ENCODE data around the gene CTU2. TPM values are rescaled to one million over a fixed set of nuclear protein-coding genes. Genes with fewer than 3 reads are reported as not detected.

Gene CTU2
- polyA plus RNA-seq, 1 of the 3 experiments (the other 2 are of a cell fraction) = 16.2 TPM

DNA sequence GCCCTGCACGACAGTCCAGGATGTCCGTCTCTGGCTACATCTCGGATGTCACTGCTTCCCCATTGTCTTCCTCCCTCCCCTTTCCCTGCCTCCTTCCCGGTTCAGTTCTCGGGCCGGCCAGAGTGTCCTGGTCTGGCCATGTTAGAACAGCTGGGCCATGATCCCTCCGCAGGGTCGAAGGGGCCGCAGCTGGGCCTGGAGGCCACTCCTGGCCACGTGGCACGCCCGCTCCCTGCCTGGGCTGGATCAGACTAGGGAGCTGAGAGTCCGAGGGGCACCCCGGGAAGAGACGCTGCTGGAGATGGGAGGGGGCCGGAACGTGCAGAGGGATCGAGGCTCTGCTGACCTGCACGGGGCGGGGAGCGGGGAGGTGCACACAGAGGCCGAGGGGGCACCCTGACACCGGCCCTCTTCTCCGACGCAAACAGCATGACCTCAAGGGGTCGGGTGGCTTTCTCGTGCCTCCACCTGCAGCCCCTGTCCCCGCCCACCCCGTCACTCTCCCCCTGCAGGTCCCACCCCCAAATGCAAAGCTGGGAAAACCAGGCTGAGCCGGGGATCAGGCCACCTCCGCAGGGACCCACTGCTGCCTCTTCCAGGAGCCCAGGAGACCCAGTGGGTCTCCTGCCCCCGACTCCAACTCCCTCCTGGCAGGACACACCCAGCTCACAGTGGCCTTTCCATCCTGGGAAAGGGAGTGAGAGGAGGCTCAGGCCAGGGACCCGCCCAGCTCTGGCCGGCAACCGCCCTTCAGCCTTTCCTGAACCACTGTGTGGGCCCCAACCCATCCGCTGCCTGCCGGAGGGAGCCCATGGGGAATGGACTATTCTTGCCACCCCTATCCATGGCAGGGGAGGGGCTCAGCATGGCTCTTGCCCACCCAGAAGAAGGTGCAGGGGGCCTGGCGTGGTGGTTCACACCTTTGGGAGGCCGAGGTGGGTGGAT is 38.5 kb downstream of the CTU2 start:
- ChIA-PET CTCF (interaction anchor here (1.0 to 30.9 kb wide), 6 partner anchors 4 to 423 kb away, joined by 3 to 540 read pairs (median 25); partner anchors contain the start of gene PIEZO1), POLR2A (interaction anchor here (1.2 kb wide), 1 partner anchor 55 kb away, joined by 3 read pairs; no protein-coding TSS in a partner anchor)
- no peak overlapping the region for H2AFZ ChIP-seq (ENCODE audit: low read depth)
- no peaks in the 10 kb centered on the region for H3K9me3 ChIP-seq
- 91% methylated on average over 28 of the region's 39 CpGs for WGBS (ENCODE audit: low lambda C conversion rate)
- peaks cover 0 to 3% of the 10 kb centered on the region in 2 experiments; a peak in 1 of 4 replicates for H3K4me1 ChIP-seq (ENCODE audit: control insufficient read depth in 1 of 2, insufficient read depth in 2 of 2, low read depth in 1 of 2, low read length in 1 of 2)
- H3K9ac ChIP-seq = no peak overlapping the region
- H3K9me2 ChIP-seq = no peaks in the 10 kb centered on the region
- H3K27ac ChIP-seq (ENCODE audit: low read depth in 2 of 2, low read length in 1 of 2) = no peak overlapping the region
- DNase-seq = no peak
- H3K79me2 ChIP-seq (ENCODE audit: insufficient read depth) = peaks cover 51% of the 10 kb centered on the region
- peaks cover 4% of the 10 kb centered on the region for H3F3A ChIP-seq (replicated peaks; ENCODE audit: insufficient read depth)
- TF ChIP-seq POLR2AphosphoS5 (IDR thresholded peaks at IDR 0.05; ENCODE audit: low read depth, low read length) = no peak
- TF ChIP-seq, protein P1, sequence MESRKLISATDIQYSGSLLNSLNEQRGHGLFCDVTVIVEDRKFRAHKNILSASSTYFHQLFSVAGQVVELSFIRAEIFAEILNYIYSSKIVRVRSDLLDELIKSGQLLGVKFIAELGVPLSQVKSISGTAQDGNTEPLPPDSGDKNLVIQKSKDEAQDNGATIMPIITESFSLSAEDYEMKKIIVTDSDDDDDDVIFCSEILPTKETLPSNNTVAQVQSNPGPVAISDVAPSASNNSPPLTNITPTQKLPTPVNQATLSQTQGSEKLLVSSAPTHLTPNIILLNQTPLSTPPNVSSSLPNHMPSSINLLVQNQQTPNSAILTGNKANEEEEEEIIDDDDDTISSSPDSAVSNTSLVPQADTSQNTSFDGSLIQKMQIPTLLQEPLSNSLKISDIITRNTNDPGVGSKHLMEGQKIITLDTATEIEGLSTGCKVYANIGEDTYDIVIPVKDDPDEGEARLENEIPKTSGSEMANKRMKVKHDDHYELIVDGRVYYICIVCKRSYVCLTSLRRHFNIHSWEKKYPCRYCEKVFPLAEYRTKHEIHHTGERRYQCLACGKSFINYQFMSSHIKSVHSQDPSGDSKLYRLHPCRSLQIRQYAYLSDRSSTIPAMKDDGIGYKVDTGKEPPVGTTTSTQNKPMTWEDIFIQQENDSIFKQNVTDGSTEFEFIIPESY (IDR thresholded peaks at IDR 0.05; ENCODE audit: borderline replicate concordance, low read depth) = no peak
- TF ChIP-seq SIN3A (IDR thresholded peaks at IDR 0.05; ENCODE audit: borderline replicate concordance, low read depth, low read length) = no peak
- no peak for TF ChIP-seq GABPA (IDR thresholded peaks at IDR 0.05; ENCODE audit: low read depth)
- TF ChIP-seq, protein P2, sequence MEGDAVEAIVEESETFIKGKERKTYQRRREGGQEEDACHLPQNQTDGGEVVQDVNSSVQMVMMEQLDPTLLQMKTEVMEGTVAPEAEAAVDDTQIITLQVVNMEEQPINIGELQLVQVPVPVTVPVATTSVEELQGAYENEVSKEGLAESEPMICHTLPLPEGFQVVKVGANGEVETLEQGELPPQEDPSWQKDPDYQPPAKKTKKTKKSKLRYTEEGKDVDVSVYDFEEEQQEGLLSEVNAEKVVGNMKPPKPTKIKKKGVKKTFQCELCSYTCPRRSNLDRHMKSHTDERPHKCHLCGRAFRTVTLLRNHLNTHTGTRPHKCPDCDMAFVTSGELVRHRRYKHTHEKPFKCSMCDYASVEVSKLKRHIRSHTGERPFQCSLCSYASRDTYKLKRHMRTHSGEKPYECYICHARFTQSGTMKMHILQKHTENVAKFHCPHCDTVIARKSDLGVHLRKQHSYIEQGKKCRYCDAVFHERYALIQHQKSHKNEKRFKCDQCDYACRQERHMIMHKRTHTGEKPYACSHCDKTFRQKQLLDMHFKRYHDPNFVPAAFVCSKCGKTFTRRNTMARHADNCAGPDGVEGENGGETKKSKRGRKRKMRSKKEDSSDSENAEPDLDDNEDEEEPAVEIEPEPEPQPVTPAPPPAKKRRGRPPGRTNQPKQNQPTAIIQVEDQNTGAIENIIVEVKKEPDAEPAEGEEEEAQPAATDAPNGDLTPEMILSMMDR (IDR thresholded peaks at IDR 0.05) = no peak
- TF ChIP-seq NFIC (IDR thresholded peaks at IDR 0.05; ENCODE audit: borderline replicate concordance) = no peak
- TF ChIP-seq, protein P3, sequence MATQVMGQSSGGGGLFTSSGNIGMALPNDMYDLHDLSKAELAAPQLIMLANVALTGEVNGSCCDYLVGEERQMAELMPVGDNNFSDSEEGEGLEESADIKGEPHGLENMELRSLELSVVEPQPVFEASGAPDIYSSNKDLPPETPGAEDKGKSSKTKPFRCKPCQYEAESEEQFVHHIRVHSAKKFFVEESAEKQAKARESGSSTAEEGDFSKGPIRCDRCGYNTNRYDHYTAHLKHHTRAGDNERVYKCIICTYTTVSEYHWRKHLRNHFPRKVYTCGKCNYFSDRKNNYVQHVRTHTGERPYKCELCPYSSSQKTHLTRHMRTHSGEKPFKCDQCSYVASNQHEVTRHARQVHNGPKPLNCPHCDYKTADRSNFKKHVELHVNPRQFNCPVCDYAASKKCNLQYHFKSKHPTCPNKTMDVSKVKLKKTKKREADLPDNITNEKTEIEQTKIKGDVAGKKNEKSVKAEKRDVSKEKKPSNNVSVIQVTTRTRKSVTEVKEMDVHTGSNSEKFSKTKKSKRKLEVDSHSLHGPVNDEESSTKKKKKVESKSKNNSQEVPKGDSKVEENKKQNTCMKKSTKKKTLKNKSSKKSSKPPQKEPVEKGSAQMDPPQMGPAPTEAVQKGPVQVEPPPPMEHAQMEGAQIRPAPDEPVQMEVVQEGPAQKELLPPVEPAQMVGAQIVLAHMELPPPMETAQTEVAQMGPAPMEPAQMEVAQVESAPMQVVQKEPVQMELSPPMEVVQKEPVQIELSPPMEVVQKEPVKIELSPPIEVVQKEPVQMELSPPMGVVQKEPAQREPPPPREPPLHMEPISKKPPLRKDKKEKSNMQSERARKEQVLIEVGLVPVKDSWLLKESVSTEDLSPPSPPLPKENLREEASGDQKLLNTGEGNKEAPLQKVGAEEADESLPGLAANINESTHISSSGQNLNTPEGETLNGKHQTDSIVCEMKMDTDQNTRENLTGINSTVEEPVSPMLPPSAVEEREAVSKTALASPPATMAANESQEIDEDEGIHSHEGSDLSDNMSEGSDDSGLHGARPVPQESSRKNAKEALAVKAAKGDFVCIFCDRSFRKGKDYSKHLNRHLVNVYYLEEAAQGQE (IDR thresholded peaks at IDR 0.05; ENCODE audit: low read depth, low read length) = no peak
- TF ChIP-seq EZH2phosphoT487 (IDR thresholded peaks at IDR 0.05; ENCODE audit: borderline replicate concordance, low read depth) = no peak
- TF ChIP-seq MEF2A (IDR thresholded peaks at IDR 0.05; ENCODE audit: borderline replicate concordance, low read depth) = no peak
- no peak for TF ChIP-seq JUND (IDR thresholded peaks at IDR 0.05)
- no peak for TF ChIP-seq NRF1 (IDR thresholded peaks at IDR 0.05; ENCODE audit: low read depth, low read length)
- no peak for TF ChIP-seq FOSL2 (IDR thresholded peaks at IDR 0.05; ENCODE audit: borderline replicate concordance, low read depth)
- TF ChIP-seq, protein P4, sequence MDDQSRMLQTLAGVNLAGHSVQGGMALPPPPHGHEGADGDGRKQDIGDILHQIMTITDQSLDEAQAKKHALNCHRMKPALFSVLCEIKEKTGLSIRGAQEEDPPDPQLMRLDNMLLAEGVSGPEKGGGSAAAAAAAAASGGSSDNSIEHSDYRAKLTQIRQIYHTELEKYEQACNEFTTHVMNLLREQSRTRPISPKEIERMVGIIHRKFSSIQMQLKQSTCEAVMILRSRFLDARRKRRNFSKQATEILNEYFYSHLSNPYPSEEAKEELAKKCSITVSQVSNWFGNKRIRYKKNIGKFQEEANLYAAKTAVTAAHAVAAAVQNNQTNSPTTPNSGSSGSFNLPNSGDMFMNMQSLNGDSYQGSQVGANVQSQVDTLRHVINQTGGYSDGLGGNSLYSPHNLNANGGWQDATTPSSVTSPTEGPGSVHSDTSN (IDR thresholded peaks at IDR 0.05) = no peak
- TF ChIP-seq, protein P5, sequence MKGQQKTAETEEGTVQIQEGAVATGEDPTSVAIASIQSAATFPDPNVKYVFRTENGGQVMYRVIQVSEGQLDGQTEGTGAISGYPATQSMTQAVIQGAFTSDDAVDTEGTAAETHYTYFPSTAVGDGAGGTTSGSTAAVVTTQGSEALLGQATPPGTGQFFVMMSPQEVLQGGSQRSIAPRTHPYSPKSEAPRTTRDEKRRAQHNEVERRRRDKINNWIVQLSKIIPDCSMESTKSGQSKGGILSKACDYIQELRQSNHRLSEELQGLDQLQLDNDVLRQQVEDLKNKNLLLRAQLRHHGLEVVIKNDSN (IDR thresholded peaks at IDR 0.05; ENCODE audit: borderline replicate concordance, low read depth) = no peak
- TF ChIP-seq RXRA (IDR thresholded peaks at IDR 0.05; ENCODE audit: borderline replicate concordance, low read depth) = no peak
- TF ChIP-seq RCOR1 (IDR thresholded peaks at IDR 0.05; ENCODE audit: low read length) = no peak
- TF ChIP-seq, protein P6, sequence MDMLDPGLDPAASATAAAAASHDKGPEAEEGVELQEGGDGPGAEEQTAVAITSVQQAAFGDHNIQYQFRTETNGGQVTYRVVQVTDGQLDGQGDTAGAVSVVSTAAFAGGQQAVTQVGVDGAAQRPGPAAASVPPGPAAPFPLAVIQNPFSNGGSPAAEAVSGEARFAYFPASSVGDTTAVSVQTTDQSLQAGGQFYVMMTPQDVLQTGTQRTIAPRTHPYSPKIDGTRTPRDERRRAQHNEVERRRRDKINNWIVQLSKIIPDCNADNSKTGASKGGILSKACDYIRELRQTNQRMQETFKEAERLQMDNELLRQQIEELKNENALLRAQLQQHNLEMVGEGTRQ (IDR thresholded peaks at IDR 0.05; ENCODE audit: borderline replicate concordance, low read depth, low read length) = no peak
- no peak for TF ChIP-seq YY1 (IDR thresholded peaks at IDR 0.05; ENCODE audit: low read depth)
- TF ChIP-seq, protein P7, sequence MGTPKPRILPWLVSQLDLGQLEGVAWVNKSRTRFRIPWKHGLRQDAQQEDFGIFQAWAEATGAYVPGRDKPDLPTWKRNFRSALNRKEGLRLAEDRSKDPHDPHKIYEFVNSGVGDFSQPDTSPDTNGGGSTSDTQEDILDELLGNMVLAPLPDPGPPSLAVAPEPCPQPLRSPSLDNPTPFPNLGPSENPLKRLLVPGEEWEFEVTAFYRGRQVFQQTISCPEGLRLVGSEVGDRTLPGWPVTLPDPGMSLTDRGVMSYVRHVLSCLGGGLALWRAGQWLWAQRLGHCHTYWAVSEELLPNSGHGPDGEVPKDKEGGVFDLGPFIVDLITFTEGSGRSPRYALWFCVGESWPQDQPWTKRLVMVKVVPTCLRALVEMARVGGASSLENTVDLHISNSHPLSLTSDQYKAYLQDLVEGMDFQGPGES (IDR thresholded peaks at IDR 0.05; ENCODE audit: low read depth, low read length) = no peak
- no peak for TF ChIP-seq ELF1 (IDR thresholded peaks at IDR 0.05)
- no peak overlapping the region for H3K4me3 ChIP-seq (ENCODE audit: low read depth in 2 of 2, low read length in 1 of 2)
- H3K36me3 ChIP-seq (replicated peaks in 1 of 2; ENCODE audit: control insufficient read depth in 1 of 2, insufficient read depth in 2 of 2, low read length in 1 of 2) = peaks cover 0 to 18% of the 10 kb centered on the region in 2 experiments
- H3K4me2 ChIP-seq = no peak overlapping the region
- peaks cover 31% of the 10 kb centered on the region for H4K20me1 ChIP-seq (ENCODE audit: insufficient read depth)
- no peaks in the 10 kb centered on the region for H3K27me3 ChIP-seq (ENCODE audit: insufficient read depth)
